Neural progenitor cell (in vitro differentiated cells): ENCODE data around the gene POLR3A. TPM values are rescaled to one million over a fixed set of nuclear protein-coding genes. Genes with fewer than 3 reads are reported as not detected.
A peak's percentile ranks its signal among the peaks of the same experiment; 100 is the strongest.

Experiments used
- DNase-seq: peaks from one replicate; pipeline ENCODE4 v3.0.0-alpha.2; 2016; ENCODE audit warnings: low spot score
- H2AFZ ChIP-seq: fragments of 200-600 bp; sonication (generic); replicated peaks from 2 replicates; pipeline ENCODE4 v1.6.1; 2016; ENCODE audit warnings: antibody characterized with exemption
- H3F3A ChIP-seq: fragments of 200-600 bp; sonication (generic); 2 replicates; pipeline ENCODE4 v1.6.1; 2016; ENCODE audit warnings: antibody characterized with exemption, low read depth
- H3K27ac ChIP-seq: fragments of 200-600 bp; sonication (generic); 2 replicates; pipeline ENCODE4 v1.5.1; 2016; ENCODE audit warnings: mild to moderate bottlenecking
- H3K27me3 ChIP-seq: fragments of 200-600 bp; sonication (generic); 2 replicates; pipeline ENCODE4 v1.6.1; 2016; ENCODE audit warnings: mild to moderate bottlenecking, moderate library complexity
- H3K36me3 ChIP-seq: fragments of 200-600 bp; sonication (generic); 2 replicates; pipeline ENCODE4 v1.5.1; 2016
- H3K4me1 ChIP-seq: fragments of 200-600 bp; sonication (generic); 2 replicates; pipeline ENCODE4 v1.6.1; 2016; ENCODE audit warnings: mixed run types
- H3K4me2 ChIP-seq: fragments of 200-600 bp; sonication (generic); 2 replicates; pipeline ENCODE4 v1.6.1; 2016
- H3K4me3 ChIP-seq: fragments of 200-600 bp; sonication (generic); 2 replicates; pipeline ENCODE4 v1.5.1; 2016
- H3K79me2 ChIP-seq: fragments of 200-600 bp; sonication (generic); 2 replicates; pipeline ENCODE4 v1.6.1; 2016; ENCODE audit warnings: low read depth
- H3K9ac ChIP-seq: fragments of 200-600 bp; sonication (generic); 2 replicates; pipeline ENCODE4 v1.6.1; 2016
- H3K9me3 ChIP-seq: fragments of 200-600 bp; sonication (generic); 2 replicates; pipeline ENCODE4 v1.5.1; 2016; ENCODE audit warnings: low read depth
- H4K20me1 ChIP-seq: fragments of 200-600 bp; sonication (generic); 2 replicates; pipeline ENCODE4 v1.6.1; 2016; ENCODE audit warnings: low read depth
- H3K27ac Mint-ChIP-seq: 3 replicates; pipeline ENCODE4 v1.8.0; 2021; ENCODE audit warnings: mixed read lengths
- H3K27me3 Mint-ChIP-seq: 2 replicates; pipeline ENCODE4 v1.8.0; 2022; ENCODE audit warnings: low read depth, mild to moderate bottlenecking, inconsistent platforms, moderate library complexity, mixed read lengths; ENCODE audit not compliant: insufficient read depth
- H3K36me3 Mint-ChIP-seq: 3 replicates; pipeline ENCODE4 v1.8.0; 2021; ENCODE audit warnings: mixed read lengths
- H3K4me1 Mint-ChIP-seq: 3 replicates; pipeline ENCODE4 v1.8.0; 2021; ENCODE audit warnings: mixed read lengths
- H3K4me3 Mint-ChIP-seq: 3 replicates; pipeline ENCODE4 v1.8.0; 2021; ENCODE audit warnings: mild to moderate bottlenecking, moderate library complexity, mixed read lengths
- H3K9me3 Mint-ChIP-seq: 3 replicates; pipeline ENCODE4 v1.8.0; 2020; ENCODE audit warnings: mixed read lengths
- EZH2 ChIP-seq: fragments of 200-600 bp; sonication (generic); IDR thresholded peaks from 2 replicates; pipeline ENCODE4 v1.6.1; 2017; ENCODE audit warnings: antibody characterized with exemption, mild to moderate bottlenecking, moderate library complexity
- EZH2phosphoT487 ChIP-seq: fragments of 200-600 bp; sonication (generic); IDR thresholded peaks from 2 replicates; pipeline ENCODE4 v1.6.1; 2017; ENCODE audit warnings: antibody characterized with exemption
- total RNA-seq: library from RNA; depleted of rRNA; stranded (reverse); fragments of >200 nt; gene quantifications from 2 replicates; pipeline ENCODE4 v1.2.3, GENCODE V29; 2015; ENCODE audit warnings: low replicate concordance
- TF ChIP-seq, protein P1 (sequence below): fragments of 200-600 bp; sonication (generic); IDR thresholded peaks from 2 replicates; pipeline ENCODE4 v1.5.1; 2017; ENCODE audit warnings: antibody characterized with exemption, mild to moderate bottlenecking

Gene POLR3A
- total RNA-seq, 1 donor from 2014 or later = 16.0 TPM

DNA sequence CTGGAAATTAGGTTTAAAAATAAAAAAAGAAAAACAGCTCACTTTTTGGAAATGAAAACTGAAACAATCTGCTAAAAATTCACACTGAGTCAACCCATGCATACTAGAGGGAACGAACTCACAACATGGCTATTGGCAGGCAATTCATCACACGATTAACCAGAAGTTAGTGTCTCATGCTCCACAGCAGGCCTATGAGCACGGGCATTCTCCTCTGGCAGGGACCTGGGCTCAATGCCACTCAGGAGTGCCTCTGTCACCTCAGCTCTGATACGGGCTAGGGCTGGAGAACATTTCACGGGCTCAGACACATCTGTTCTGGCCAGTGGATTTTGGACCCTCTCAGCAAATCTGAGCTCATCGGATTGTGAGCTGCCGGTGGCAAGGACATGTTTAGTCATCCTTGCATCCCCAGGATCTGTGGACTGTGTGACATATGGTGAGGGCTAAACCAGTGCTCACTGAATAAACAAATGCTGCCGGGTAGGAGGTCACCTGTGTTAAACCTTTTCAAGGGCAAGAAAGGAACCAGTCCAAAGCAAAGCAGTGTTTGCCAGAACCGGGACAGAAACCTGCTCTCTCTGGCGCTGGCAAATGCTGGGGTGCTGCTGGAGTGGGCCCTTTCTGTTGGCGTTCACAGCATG is 40.1 kb downstream of the POLR3A start:
- Mint-ChIP-seq H3K36me3 (peaks cover 36% of the 10 kb centered on the region), H3K9me3 (no peaks in the 10 kb centered on the region), H3K4me1 (peaks cover 23% of the 10 kb centered on the region), H3K4me3 (no peak overlapping the region), H3K27ac (no peak overlapping the region), H3K27me3 (peaks cover 4% of the 10 kb centered on the region)
- H3K27me3 ChIP-seq = no peaks in the 10 kb centered on the region
- H3K4me2 ChIP-seq = no peak overlapping the region
- no peaks in the 10 kb centered on the region for H3K79me2 ChIP-seq
- peaks cover 13% of the 10 kb centered on the region for H3K4me1 ChIP-seq
- no peak overlapping the region for H3K4me3 ChIP-seq
- no peak for DNase-seq
- no peak overlapping the region for H3K9ac ChIP-seq
- H3F3A ChIP-seq = peaks cover 17% of the 10 kb centered on the region
- no peaks in the 10 kb centered on the region for H3K9me3 ChIP-seq
- H2AFZ ChIP-seq = no peak overlapping the region
- peaks cover 16% of the 10 kb centered on the region for H3K36me3 ChIP-seq
- no peak overlapping the region for H3K27ac ChIP-seq
- TF ChIP-seq EZH2phosphoT487 = no peak
- TF ChIP-seq, protein P1, sequence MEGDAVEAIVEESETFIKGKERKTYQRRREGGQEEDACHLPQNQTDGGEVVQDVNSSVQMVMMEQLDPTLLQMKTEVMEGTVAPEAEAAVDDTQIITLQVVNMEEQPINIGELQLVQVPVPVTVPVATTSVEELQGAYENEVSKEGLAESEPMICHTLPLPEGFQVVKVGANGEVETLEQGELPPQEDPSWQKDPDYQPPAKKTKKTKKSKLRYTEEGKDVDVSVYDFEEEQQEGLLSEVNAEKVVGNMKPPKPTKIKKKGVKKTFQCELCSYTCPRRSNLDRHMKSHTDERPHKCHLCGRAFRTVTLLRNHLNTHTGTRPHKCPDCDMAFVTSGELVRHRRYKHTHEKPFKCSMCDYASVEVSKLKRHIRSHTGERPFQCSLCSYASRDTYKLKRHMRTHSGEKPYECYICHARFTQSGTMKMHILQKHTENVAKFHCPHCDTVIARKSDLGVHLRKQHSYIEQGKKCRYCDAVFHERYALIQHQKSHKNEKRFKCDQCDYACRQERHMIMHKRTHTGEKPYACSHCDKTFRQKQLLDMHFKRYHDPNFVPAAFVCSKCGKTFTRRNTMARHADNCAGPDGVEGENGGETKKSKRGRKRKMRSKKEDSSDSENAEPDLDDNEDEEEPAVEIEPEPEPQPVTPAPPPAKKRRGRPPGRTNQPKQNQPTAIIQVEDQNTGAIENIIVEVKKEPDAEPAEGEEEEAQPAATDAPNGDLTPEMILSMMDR = no peak
- TF ChIP-seq EZH2 = no peak
- H4K20me1 ChIP-seq = peaks cover 12% of the 10 kb centered on the region

GRCh38 chr10:77987671-77988255 is 41.6 kb downstream of the POLR3A start:
- H3K79me2 ChIP-seq = no peaks in the 10 kb centered on the region
- Mint-ChIP-seq H3K27me3 (peaks cover 4% of the 10 kb centered on the region), H3K9me3 (no peaks in the 10 kb centered on the region), H3K36me3 (peaks cover 29% of the 10 kb centered on the region), H3K4me1 (peaks cover 18% of the 10 kb centered on the region), H3K4me3 (no peak overlapping the region), H3K27ac (peak overlapping the region; percentile 66)
- no peak overlapping the region for H3K27ac ChIP-seq
- no peak overlapping the region for H3K4me2 ChIP-seq
- H3K36me3 ChIP-seq = peaks cover 10% of the 10 kb centered on the region
- DNase-seq = no peak
- no peaks in the 10 kb centered on the region for H3K9me3 ChIP-seq
- H3F3A ChIP-seq = peaks cover 2% of the 10 kb centered on the region
- no peaks in the 10 kb centered on the region for H3K27me3 ChIP-seq
- H4K20me1 ChIP-seq = no peaks in the 10 kb centered on the region
- H3K4me3 ChIP-seq = no peak overlapping the region
- no peak overlapping the region for H2AFZ ChIP-seq
- H3K4me1 ChIP-seq = no peaks in the 10 kb centered on the region
- no peak for TF ChIP-seq EZH2
- TF ChIP-seq, protein P1 = no peak
- TF ChIP-seq EZH2phosphoT487 = no peak
- H3K9ac ChIP-seq = no peak overlapping the region

DNA sequence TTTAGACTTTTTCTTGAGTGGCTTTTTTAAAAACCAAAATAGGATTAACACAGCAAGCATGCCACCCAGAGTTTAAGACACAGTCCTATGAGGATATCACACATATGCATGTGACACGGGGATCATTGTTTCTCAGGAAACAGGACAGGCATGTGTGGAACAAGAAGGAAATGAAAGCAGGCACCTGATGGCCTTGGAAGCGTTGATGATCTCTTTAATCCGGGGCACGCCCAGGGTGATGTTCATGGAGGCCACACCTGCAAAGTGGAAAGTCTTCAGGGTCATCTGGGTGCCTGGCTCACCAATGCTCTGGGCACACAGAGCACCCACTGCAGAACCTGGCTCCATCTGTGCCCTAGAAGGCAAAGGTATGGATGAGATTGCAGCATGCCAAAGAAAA is 44.3 kb downstream of the POLR3A start:
- no peaks in the 10 kb centered on the region for H3F3A ChIP-seq
- Mint-ChIP-seq H3K36me3 (peaks cover 39% of the 10 kb centered on the region), H3K4me1 (peaks cover 18% of the 10 kb centered on the region), H3K27ac (no peak overlapping the region), H3K27me3 (peaks cover 4% of the 10 kb centered on the region), H3K9me3 (no peaks in the 10 kb centered on the region), H3K4me3 (no peak overlapping the region)
- no peak overlapping the region for H3K4me3 ChIP-seq
- no peaks in the 10 kb centered on the region for H3K79me2 ChIP-seq
- no peaks in the 10 kb centered on the region for H3K27me3 ChIP-seq
- no peaks in the 10 kb centered on the region for H3K36me3 ChIP-seq
- H4K20me1 ChIP-seq = no peaks in the 10 kb centered on the region
- no peaks in the 10 kb centered on the region for H3K9me3 ChIP-seq
- no peaks in the 10 kb centered on the region for H3K4me1 ChIP-seq
- no peak overlapping the region for H3K27ac ChIP-seq
- no peak for DNase-seq
- H3K4me2 ChIP-seq = no peak overlapping the region
- no peak overlapping the region for H3K9ac ChIP-seq
- no peak overlapping the region for H2AFZ ChIP-seq
- TF ChIP-seq EZH2 = no peak
- TF ChIP-seq EZH2phosphoT487 = no peak
- TF ChIP-seq, protein P1 = no peak
